H9 (cell line): Measurements from ENCODE around the gene FGFR3. TPM values are rescaled to one million over a fixed set of nuclear protein-coding genes. Genes with fewer than 3 reads are reported as not detected.

Experiments used
- DNase-seq: peaks from one replicate; pipeline ENCODE4 v3.0.0-alpha.2; 2017
- H2AFZ ChIP-seq: one replicate; pipeline ENCODE4 v1.6.1; 2013; ENCODE audit warnings: mild to moderate bottlenecking, low read length, control low read depth, moderate library complexity
- H2AK5ac ChIP-seq: 2 replicates; pipeline ENCODE4 v1.6.1; 2013; ENCODE audit warnings: low read length, control low read depth, mixed read lengths; ENCODE audit not compliant: insufficient read length
- H2BK120ac ChIP-seq: one replicate; pipeline ENCODE4 v1.6.1; 2013; ENCODE audit warnings: low read depth, mild to moderate bottlenecking, low read length, control low read depth, inconsistent platforms; ENCODE audit not compliant: poor library complexity, severe bottlenecking
- H2BK12ac ChIP-seq: 2 replicates; pipeline ENCODE4 v1.6.1; 2013; ENCODE audit warnings: low read length, control low read depth, mixed read lengths, low read depth; ENCODE audit not compliant: insufficient read length
- H2BK15ac ChIP-seq: 2 replicates; pipeline ENCODE4 v1.6.1; 2013; ENCODE audit warnings: low read depth, low read length, control low read depth
- H2BK20ac ChIP-seq: one replicate; pipeline ENCODE4 v1.6.1; 2013; ENCODE audit warnings: low read depth, mild to moderate bottlenecking, low read length, control low read depth, inconsistent platforms; ENCODE audit not compliant: poor library complexity, severe bottlenecking
- H2BK5ac ChIP-seq: 2 replicates; pipeline ENCODE4 v1.6.1; 2013; ENCODE audit warnings: low read length, control low read depth, mixed read lengths; ENCODE audit not compliant: insufficient read length
- H3K14ac ChIP-seq: 2 replicates; pipeline ENCODE4 v1.6.1; 2013; ENCODE audit warnings: low read length, control low read depth; ENCODE audit not compliant: insufficient read depth
- H3K18ac ChIP-seq: 2 replicates; pipeline ENCODE4 v1.6.1; 2013; ENCODE audit warnings: low read depth, mild to moderate bottlenecking, mixed read lengths, low read length, control low read depth; ENCODE audit not compliant: insufficient read length
- H3K23ac ChIP-seq: 2 replicates; pipeline ENCODE4 v1.6.1; 2013; ENCODE audit warnings: low read length, control low read depth, mixed read lengths, low read depth; ENCODE audit not compliant: insufficient read length
- H3K23me2 ChIP-seq: 2 replicates; pipeline ENCODE4 v1.6.1; 2013; ENCODE audit warnings: low read depth, mild to moderate bottlenecking, mixed read lengths, low read length, control low read depth; ENCODE audit not compliant: insufficient read length, poor library complexity, severe bottlenecking
- H3K27ac ChIP-seq: 2 replicates; pipeline ENCODE4 v1.5.1; 2013; ENCODE audit warnings: low read length, control low read depth, mixed read lengths, low read depth; ENCODE audit not compliant: insufficient read length
- H3K27me3 ChIP-seq: 2 replicates; pipeline ENCODE4 v1.6.1; 2013; ENCODE audit warnings: low read length, control low read depth, inconsistent platforms; ENCODE audit not compliant: insufficient read depth
- H3K4ac ChIP-seq: 2 replicates; pipeline ENCODE4 v1.6.1; 2013; ENCODE audit warnings: low read depth, mild to moderate bottlenecking, control low read depth, inconsistent platforms, low read length, moderate library complexity
- H3K4me1 ChIP-seq: 2 replicates; pipeline ENCODE4 v1.6.1; 2013; ENCODE audit warnings: low read length, control low read depth, inconsistent platforms; ENCODE audit not compliant: insufficient read depth
- H3K4me2 ChIP-seq: 2 replicates; pipeline ENCODE4 v1.6.1; 2013; ENCODE audit warnings: low read length, control low read depth, mixed read lengths; ENCODE audit not compliant: insufficient read length, insufficient read depth
- H3K56ac ChIP-seq: 2 replicates; pipeline ENCODE4 v1.6.1; 2013; ENCODE audit warnings: low read depth, mild to moderate bottlenecking, mixed read lengths, low read length, control low read depth; ENCODE audit not compliant: insufficient read length
- H3K79me1 ChIP-seq: 2 replicates; pipeline ENCODE4 v1.6.1; 2013; ENCODE audit warnings: low read depth, mild to moderate bottlenecking, moderate library complexity, low read length, control low read depth, inconsistent platforms; ENCODE audit not compliant: insufficient read depth, poor library complexity, severe bottlenecking
- H3K79me2 ChIP-seq: 2 replicates; pipeline ENCODE4 v1.6.1; 2013; ENCODE audit warnings: low read length, control low read depth, inconsistent platforms; ENCODE audit not compliant: insufficient read depth
- H3K9ac ChIP-seq: 2 replicates; pipeline ENCODE4 v1.6.1; 2013; ENCODE audit warnings: low read length, control low read depth, mixed read lengths; ENCODE audit not compliant: insufficient read length; ENCODE audit errors: extremely low read depth
- H3K9me3 ChIP-seq: one replicate; pipeline ENCODE4 v1.6.1; 2013; ENCODE audit warnings: low read depth, low read length, inconsistent platforms; ENCODE audit not compliant: control insufficient read depth
- H3T11ph ChIP-seq: one replicate; pipeline ENCODE4 v1.6.1; 2013; ENCODE audit warnings: mild to moderate bottlenecking, low read length, control low read depth, inconsistent platforms
- H4K20me1 ChIP-seq: one replicate; pipeline ENCODE4 v1.6.1; 2013; ENCODE audit not compliant: control insufficient read depth, insufficient read length, insufficient read depth
- H4K5ac ChIP-seq: 2 replicates; pipeline ENCODE4 v1.6.1; 2013; ENCODE audit warnings: low read depth, mild to moderate bottlenecking, mixed read lengths, low read length, control low read depth; ENCODE audit not compliant: insufficient read length
- H4K8ac ChIP-seq: replicated peaks from 2 replicates; pipeline ENCODE4 v1.6.1; 2013; ENCODE audit warnings: low read length, control low read depth, mixed read lengths, low read depth; ENCODE audit not compliant: insufficient read length
- H4K91ac ChIP-seq: 2 replicates; pipeline ENCODE4 v1.6.1; 2013; ENCODE audit warnings: low read depth, mild to moderate bottlenecking, moderate library complexity, mixed read lengths, low read length, control low read depth; ENCODE audit not compliant: insufficient read length
- H3K27ac Mint-ChIP-seq, 3 experiments: 2 replicates in 2 of 3; 3 replicates in 1 of 3; pipeline ENCODE4 v1.8.0; 2020 to 2021; ENCODE audit warnings: mixed read lengths in 3 of 3, mild to moderate bottlenecking in 1 of 3, moderate library complexity in 1 of 3
- H3K27me3 Mint-ChIP-seq: 2 replicates; pipeline ENCODE4 v1.8.0; 2021; ENCODE audit warnings: low read depth, mild to moderate bottlenecking, moderate library complexity, mixed read lengths
- H3K36me3 Mint-ChIP-seq, 3 experiments: 2 replicates in 2 of 3; 3 replicates in 1 of 3; pipeline ENCODE4 v1.8.0; 2020 to 2021; ENCODE audit warnings: low read depth in 3 of 3, mixed read lengths in 3 of 3; ENCODE audit not compliant: insufficient read depth in 1 of 3
- H3K4me1 Mint-ChIP-seq, 2 experiments: 2 replicates each; pipeline ENCODE4 v1.8.0; 2020; ENCODE audit warnings: mixed read lengths in 2 of 2
- H3K4me3 Mint-ChIP-seq, 2 experiments: 2 replicates in 1 of 2; 3 replicates in 1 of 2; pipeline ENCODE4 v1.8.0; 2020 to 2021; ENCODE audit warnings: mild to moderate bottlenecking in 2 of 2, mixed read lengths in 2 of 2, moderate library complexity in 1 of 2
- H3K9me3 Mint-ChIP-seq, 2 experiments: 2 replicates in 1 of 2; 3 replicates in 1 of 2; pipeline ENCODE4 v1.8.0; 2020; ENCODE audit warnings: mild to moderate bottlenecking in 2 of 2, mixed read lengths in 2 of 2, moderate library complexity in 1 of 2
- CTCF ChIP-seq: fragments of 200-600 bp; sonication (generic); conservative IDR thresholded peaks from 3 replicates; pipeline ENCODE4 v1.8.0; 2021; ENCODE audit warnings: antibody characterized with exemption, mild to moderate bottlenecking
- WGBS: extraction: QIAGEN DNeasy Blood & Tissue Kit; methylation state at CpG from one replicate; pipeline ENCODE4 v1.1.7; 2013; ENCODE audit warnings: missing lambda C conversion rate, low lambda C conversion rate, mixed read lengths; ENCODE audit not compliant: insufficient read length; ENCODE audit errors: extremely low coverage; 5-methylcytosine and 5-hydroxymethylcytosine counted together
- total RNA-seq: library from RNA; stranded (reverse); gene quantifications from 2 replicates; pipeline ENCODE4 v1.2.1, GENCODE V29; 2021

FGFR3 gene
- total RNA-seq, 1 experiment from 2014 or later, result 75.7 TPM

- Mint-ChIP-seq H3K27me3 (peaks cover 8% of the 10 kb centered on the region), H3K9me3 (no peaks in the 10 kb centered on the region), H3K4me3 (no peak overlapping the region), H3K36me3 (no peaks in the 10 kb centered on the region), H3K4me1 (peaks cover 14 to 28% of the 10 kb centered on the region in 2 experiments), H3K27ac (peak overlapping the region in 1 of 3 experiments; percentile 63; a peak in 1 of 7 replicates)
- no peak overlapping the region for H3K4me2 ChIP-seq
- H3K23ac ChIP-seq, result no peak overlapping the region
- no peak overlapping the region for H2BK120ac ChIP-seq
- no peaks in the 10 kb centered on the region for H3K23me2 ChIP-seq
- no peak overlapping the region for H2AK5ac ChIP-seq
- no CpG with 5 or more reads among the region's 20 CpGs for WGBS
- H2BK20ac ChIP-seq, result no peak overlapping the region
- DNase-seq, result no peak
- no peak overlapping the region for H3K14ac ChIP-seq
- no peaks in the 10 kb centered on the region for H3K79me1 ChIP-seq
- H2AFZ ChIP-seq, result no peak overlapping the region
- no peak overlapping the region for H4K91ac ChIP-seq
- no peak overlapping the region for H3T11ph ChIP-seq
- no peak overlapping the region for H3K9ac ChIP-seq
- no peak overlapping the region for H3K27ac ChIP-seq
- H3K79me2 ChIP-seq, result no peaks in the 10 kb centered on the region
- no peaks in the 10 kb centered on the region for H3K9me3 ChIP-seq
- H4K5ac ChIP-seq, result no peak overlapping the region
- no peak overlapping the region for H2BK15ac ChIP-seq
- H2BK12ac ChIP-seq, result no peak overlapping the region
- H2BK5ac ChIP-seq, result no peak overlapping the region
- no peak overlapping the region for H3K56ac ChIP-seq
- no peak for TF ChIP-seq CTCF
- no peak overlapping the region for H4K8ac ChIP-seq
- no peak overlapping the region for H3K4ac ChIP-seq
- H3K18ac ChIP-seq, result no peak overlapping the region
- H3K27me3 ChIP-seq, result no peaks in the 10 kb centered on the region
- no peaks in the 10 kb centered on the region; the same call in 1 of the 2 replicates for H3K4me1 ChIP-seq
- no peaks in the 10 kb centered on the region for H4K20me1 ChIP-seq
Observed at GRCh38 chr4:1762264-1763010, 30.7 kb upstream of the FGFR3 start.
